ENCODE data around the gene HGD.

DNA sequence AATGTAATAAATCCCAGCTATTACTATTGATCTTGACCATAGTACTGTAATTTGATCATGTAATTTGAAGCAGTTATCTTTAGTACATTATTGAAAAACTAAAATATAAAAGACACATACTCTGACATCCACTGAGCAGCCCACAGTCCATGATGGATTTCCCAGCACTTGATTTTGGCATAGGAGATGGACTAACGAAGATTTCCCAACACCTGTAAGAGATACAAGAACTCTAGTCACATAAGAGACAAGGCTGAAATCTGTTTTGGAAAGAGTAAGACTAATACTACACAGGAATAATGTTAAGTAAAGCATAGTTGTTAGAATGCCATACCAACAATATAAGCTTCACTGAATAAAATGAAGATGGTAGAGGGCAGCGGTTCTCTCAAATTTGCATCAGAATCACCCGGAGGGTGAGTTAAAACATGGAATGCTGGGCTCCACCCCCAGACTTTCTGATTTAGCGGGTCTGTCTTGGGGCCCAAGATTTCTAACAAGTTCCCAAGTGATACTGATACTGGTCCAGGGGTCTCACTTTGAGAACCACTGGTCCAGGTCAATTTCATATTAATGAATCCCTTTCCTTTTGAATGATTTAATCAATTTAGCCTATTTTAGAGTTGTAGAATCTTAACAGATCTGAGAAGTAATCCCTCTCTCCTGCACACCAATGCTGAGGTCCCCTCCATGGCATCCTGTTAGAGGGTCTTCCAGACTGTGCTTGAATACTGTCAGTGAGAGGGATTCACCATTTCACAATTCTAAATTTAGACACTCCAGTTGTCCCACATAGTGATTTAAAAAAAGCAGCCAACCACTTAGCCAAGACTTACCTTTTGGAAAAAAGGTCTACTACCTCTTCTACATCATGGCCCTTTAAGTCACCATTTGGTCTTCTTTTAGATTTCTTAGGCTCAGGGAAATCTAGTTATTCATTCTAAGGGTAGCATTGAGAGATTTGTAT is 48.8 kb upstream of the HGD start:
- TF ChIP-seq, protein P1, sequence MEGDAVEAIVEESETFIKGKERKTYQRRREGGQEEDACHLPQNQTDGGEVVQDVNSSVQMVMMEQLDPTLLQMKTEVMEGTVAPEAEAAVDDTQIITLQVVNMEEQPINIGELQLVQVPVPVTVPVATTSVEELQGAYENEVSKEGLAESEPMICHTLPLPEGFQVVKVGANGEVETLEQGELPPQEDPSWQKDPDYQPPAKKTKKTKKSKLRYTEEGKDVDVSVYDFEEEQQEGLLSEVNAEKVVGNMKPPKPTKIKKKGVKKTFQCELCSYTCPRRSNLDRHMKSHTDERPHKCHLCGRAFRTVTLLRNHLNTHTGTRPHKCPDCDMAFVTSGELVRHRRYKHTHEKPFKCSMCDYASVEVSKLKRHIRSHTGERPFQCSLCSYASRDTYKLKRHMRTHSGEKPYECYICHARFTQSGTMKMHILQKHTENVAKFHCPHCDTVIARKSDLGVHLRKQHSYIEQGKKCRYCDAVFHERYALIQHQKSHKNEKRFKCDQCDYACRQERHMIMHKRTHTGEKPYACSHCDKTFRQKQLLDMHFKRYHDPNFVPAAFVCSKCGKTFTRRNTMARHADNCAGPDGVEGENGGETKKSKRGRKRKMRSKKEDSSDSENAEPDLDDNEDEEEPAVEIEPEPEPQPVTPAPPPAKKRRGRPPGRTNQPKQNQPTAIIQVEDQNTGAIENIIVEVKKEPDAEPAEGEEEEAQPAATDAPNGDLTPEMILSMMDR (CRISPR knock-in tag; IDR thresholded peaks at IDR 0.05): no peak
- TF ChIP-seq, protein P2, sequence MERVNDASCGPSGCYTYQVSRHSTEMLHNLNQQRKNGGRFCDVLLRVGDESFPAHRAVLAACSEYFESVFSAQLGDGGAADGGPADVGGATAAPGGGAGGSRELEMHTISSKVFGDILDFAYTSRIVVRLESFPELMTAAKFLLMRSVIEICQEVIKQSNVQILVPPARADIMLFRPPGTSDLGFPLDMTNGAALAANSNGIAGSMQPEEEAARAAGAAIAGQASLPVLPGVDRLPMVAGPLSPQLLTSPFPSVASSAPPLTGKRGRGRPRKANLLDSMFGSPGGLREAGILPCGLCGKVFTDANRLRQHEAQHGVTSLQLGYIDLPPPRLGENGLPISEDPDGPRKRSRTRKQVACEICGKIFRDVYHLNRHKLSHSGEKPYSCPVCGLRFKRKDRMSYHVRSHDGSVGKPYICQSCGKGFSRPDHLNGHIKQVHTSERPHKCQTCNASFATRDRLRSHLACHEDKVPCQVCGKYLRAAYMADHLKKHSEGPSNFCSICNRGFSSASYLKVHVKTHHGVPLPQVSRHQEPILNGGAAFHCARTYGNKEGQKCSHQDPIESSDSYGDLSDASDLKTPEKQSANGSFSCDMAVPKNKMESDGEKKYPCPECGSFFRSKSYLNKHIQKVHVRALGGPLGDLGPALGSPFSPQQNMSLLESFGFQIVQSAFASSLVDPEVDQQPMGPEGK (CRISPR knock-in tag; IDR thresholded peaks at IDR 0.05): no peak
- TF ChIP-seq, protein P3, sequence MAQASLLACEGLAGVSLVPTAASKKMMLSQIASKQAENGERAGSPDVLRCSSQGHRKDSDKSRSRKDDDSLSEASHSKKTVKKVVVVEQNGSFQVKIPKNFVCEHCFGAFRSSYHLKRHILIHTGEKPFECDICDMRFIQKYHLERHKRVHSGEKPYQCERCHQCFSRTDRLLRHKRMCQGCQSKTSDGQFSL (CRISPR knock-in tag; IDR thresholded peaks at IDR 0.05): no peak
- TF ChIP-seq SALL1 (CRISPR knock-in tag; IDR thresholded peaks at IDR 0.05) (no peak), ZNF780A (CRISPR knock-in tag; IDR thresholded peaks at IDR 0.05) (no peak)

Data from HepG2 (cell line).